Subcutaneous abdominal adipose tissue (tissue), 5 donors: ENCODE results near the gene ATF3.

Experiments
- H3K27ac ChIP-seq: one replicate; pipeline ENCODE4 v1.7.0; 2013; ENCODE audit warnings: low read depth, mild to moderate bottlenecking, inconsistent platforms, low read length, moderate library complexity
- H3K27me3 ChIP-seq, 5 donors: one replicate each; pipeline ENCODE4 v1.7.0; 2013; ENCODE audit warnings: low read length in 5 of 5, inconsistent platforms in 1 of 5; ENCODE audit not compliant: control insufficient read depth in 5 of 5, insufficient read depth in 4 of 5
- H3K36me3 ChIP-seq, 5 donors: one replicate each; pipeline ENCODE4 v1.7.0; 2013; ENCODE audit warnings: low read length in 5 of 5; ENCODE audit not compliant: control insufficient read depth in 5 of 5, insufficient read depth in 5 of 5
- H3K4me1 ChIP-seq, 5 donors: one replicate each; pipeline ENCODE4 v1.7.0; 2013; ENCODE audit warnings: low read length in 5 of 5, mild to moderate bottlenecking in 3 of 5, moderate library complexity in 1 of 5; ENCODE audit not compliant: control insufficient read depth in 5 of 5, insufficient read depth in 5 of 5
- H3K4me3 ChIP-seq, 5 donors: one replicate each; pipeline ENCODE4 v1.7.0; 2013; ENCODE audit warnings: low read length in 5 of 5, low read depth in 1 of 5
- H3K9ac ChIP-seq, 5 donors: one replicate each; pipeline ENCODE4 v1.7.0; 2013; ENCODE audit warnings: low read length in 5 of 5, mild to moderate bottlenecking in 4 of 5, moderate library complexity in 3 of 5
- H3K9me3 ChIP-seq, 5 donors: one replicate each; pipeline ENCODE4 v1.7.0; 2013; ENCODE audit warnings: low read length in 5 of 5; ENCODE audit not compliant: control insufficient read depth in 5 of 5
- donor health status: healthy.
- donor health status: healthy.
- donor health status: healthy.
- donor health status: healthy.
- donor health status: healthy.

ATF3 gene

DNA sequence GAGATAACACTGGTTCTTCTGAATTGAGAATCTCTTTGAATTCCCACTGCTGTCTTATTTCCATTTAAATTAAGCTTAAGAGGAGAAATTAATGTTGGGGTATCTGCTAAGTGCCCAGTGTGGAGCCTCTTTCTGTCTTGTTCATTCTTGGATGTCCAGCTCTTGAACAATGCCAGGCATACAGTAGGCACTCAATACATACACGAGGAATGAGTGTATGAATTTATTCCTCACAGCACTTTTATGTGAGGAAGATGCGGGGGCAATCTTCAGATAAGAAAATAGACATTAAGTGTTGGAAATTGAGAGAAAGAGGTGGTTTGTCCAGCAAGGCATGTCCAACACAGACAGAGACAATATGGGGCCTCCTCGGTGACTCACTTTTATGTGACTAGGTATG, 11.8 kb upstream of the ATF3 start:
- no peaks in the 10 kb centered on the region for H3K36me3 ChIP-seq
- no peak overlapping the region for H3K27ac ChIP-seq
- peaks cover 0 to 8% (median 5%) of the 10 kb centered on the region in 5 donors for H3K27me3 ChIP-seq

DNA sequence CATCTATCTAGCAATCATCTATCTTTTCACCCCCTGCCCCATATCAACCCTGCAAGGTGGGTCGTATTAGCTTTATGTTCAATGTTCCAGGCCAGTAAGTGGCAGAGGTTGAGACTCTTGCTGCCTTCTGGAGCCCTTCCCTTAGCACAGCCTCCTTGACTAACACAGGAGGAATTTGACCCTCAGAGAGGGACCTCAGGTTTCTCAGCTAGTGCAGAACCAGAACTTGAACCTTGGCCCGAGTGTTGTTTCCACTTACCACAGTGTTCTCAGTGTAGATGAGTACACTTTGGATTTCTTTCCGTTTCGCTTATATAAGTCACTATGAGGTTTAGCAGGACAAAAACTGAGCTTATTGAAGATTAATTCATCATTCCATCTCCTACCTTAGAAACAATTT, 11.1 kb upstream of the ATF3 start:
- no peak overlapping the region for H3K4me3 ChIP-seq
- H3K9ac ChIP-seq, result no peak overlapping the region
- peaks cover 0 to 13% (median 9%) of the 10 kb centered on the region in 5 donors for H3K27me3 ChIP-seq
- no peaks in the 10 kb centered on the region for H3K9me3 ChIP-seq
- no peaks in the 10 kb centered on the region for H3K36me3 ChIP-seq
- peaks cover 0 to 5% (median 0%) of the 10 kb centered on the region in 5 donors for H3K4me1 ChIP-seq
- no peak overlapping the region for H3K27ac ChIP-seq

More for the DNA sequence above, 11.8 kb upstream of the ATF3 start:
- Histone ChIP-seq H3K9me3 (no peaks in the 10 kb centered on the region), H3K4me3 (no peak overlapping the region), H3K9ac (no peak overlapping the region), H3K4me1 (peaks cover 0 to 5% (median 0%) of the 10 kb centered on the region in 5 donors)

DNA sequence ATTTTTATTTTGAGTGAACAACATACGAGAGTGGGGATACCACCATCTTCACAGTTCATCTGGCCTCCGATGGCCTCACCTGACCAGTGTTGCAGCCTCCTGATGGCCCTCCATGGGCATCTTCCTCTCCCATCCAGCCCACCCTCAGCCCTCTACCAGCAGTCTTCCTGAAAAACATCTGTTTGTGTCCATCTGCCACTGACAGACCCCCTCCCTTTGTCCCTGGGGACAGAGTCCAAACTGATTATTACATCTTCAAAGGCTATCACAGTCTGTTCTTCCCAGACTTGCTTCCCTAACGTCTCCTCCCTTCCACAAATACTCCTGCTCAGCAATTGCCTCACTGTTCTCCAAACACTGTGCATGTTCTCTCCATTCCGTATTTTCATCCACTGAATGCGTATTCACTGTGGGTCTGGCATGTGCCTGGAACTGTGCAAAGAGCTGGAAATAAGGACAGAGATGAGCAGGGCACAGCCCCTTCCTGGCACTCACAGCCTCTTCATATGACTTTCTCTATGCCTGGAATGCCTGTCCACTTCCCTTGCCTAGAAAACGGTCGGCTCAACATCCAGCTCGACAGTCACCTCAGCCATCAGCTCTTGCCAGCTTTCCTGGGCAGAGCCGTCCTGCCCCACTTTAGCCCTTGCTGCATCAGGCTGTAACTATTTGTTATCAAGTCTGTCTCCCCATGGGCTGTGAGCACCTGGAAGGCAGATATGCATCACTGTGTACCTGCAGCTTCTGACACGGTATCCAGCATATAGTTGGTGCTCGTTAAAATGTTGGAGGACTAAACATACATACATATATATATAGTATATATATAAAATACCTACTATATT, 8.3 kb upstream of the ATF3 start:
- H3K4me1 ChIP-seq, result peaks cover 0 to 5% (median 0%) of the 10 kb centered on the region in 5 donors
- no peaks in the 10 kb centered on the region for H3K36me3 ChIP-seq
- no peak overlapping the region for H3K4me3 ChIP-seq
- no peak overlapping the region for H3K27ac ChIP-seq
- no peaks in the 10 kb centered on the region for H3K9me3 ChIP-seq
- H3K9ac ChIP-seq, result no peak overlapping the region
- peaks cover 6 to 25% (median 21%) of the 10 kb centered on the region in 5 donors for H3K27me3 ChIP-seq

DNA sequence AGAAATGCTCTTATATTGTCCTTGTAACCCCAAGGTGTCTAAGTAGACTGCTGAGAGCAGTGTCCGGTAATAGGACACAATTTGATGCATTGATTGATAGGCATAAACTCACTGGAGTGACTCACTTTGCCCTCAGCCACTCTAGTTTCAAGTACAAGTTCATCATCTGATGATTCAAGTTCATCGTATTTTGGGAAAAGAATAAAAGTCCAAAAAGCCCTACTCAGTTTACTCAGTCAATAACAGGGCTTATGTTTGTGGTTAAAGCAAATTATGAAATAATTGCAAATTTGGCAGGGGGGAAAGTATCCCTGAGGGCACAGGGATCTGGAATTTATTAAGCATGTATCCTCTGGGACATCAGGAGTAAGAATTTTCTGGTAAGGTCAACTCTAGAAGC, 7.6 kb upstream of the ATF3 start:
- Histone ChIP-seq H3K4me1 (peaks cover 0 to 12% (median 5%) of the 10 kb centered on the region in 5 donors), H3K27me3 (peaks cover 8 to 30% (median 24%) of the 10 kb centered on the region in 5 donors), H3K36me3 (no peaks in the 10 kb centered on the region), H3K27ac (no peak overlapping the region), H3K9me3 (no peaks in the 10 kb centered on the region), H3K9ac (no peak overlapping the region), H3K4me3 (no peak overlapping the region)

DNA sequence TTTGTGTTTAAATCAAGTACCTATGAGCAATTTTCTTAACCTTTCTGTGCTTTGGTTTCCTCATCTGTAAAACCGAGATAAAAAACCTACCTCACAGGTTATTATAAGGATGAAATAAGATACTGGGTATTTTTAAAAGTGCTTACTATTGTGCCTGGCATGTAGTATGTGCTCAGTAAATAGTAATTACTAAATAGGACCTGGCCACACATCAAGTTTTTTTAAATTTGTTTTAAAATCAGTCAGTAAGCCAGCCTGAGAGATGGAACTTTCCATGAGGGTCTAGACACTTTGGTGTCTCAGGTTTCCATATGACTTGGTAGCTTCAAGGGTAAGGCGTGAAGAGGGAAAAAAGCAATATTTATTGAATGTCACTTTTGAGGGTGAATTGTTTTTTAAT, 7.0 kb upstream of the ATF3 start:
- H3K9ac ChIP-seq, result no peak overlapping the region
- no peak overlapping the region for H3K27ac ChIP-seq
- peaks cover 0 to 14% (median 10%) of the 10 kb centered on the region in 5 donors for H3K4me1 ChIP-seq
- H3K9me3 ChIP-seq, result no peaks in the 10 kb centered on the region
- no peak overlapping the region for H3K4me3 ChIP-seq
- peaks cover 13 to 35% (median 30%) of the 10 kb centered on the region in 5 donors for H3K27me3 ChIP-seq
- H3K36me3 ChIP-seq, result no peaks in the 10 kb centered on the region

DNA sequence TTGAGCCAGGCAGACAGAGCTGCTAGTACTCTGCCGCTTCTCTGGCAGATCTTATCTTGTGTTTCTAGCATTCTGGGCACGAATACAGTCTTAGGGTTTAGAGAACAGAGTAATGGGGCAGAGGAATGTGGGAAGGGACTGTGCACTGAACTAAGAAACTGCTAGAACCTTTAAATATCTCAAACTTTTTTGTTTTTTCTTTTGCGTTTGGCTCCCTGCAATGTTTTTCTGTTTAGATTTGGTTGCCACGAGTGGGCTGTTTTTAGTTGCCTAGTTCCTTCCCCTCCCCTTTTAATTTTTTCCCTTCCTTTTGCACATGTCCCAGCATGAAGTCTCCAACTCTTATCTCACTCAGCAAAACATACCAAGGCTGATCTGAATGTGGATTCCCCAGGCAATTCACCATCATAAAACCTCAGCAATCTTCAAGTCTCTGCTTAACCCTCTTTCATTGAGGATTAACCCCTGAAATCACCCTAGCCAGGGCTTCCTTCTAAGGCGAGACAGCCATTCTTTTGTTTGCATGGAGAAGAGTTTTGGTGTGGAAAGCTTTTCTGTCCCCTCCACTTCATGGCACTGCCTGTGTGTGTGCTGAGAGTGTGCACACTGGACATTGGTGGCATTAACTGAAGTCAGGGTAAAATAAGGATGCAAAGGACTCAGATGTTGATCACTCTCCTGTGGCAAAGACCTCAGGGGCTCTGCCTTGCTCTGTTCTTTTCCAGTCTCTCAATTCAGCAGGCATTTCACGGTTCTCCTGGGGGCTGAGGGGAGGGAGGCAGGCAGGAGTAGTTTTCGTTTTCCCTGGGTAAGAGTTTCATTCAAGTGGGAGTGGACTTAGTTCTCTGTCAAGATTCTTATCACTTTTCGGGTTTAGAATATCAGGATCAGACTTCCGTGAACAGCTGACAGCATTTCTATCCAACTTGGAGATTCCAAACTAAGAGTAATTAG, 2.8 kb upstream of the ATF3 start:
- no peaks in the 10 kb centered on the region for H3K36me3 ChIP-seq
- H3K4me1 ChIP-seq, result peaks cover 0 to 43% (median 35%) of the 10 kb centered on the region in 5 donors
- H3K9ac ChIP-seq, result no peak overlapping the region
- H3K27me3 ChIP-seq, result peaks cover 16 to 45% (median 30%) of the 10 kb centered on the region in 5 donors
- no peak overlapping the region for H3K27ac ChIP-seq
- H3K4me3 ChIP-seq, result peak overlapping the region in 3 of 5 donors; percentile 50 to 87 (median 73)
- H3K9me3 ChIP-seq, result no peaks in the 10 kb centered on the region

DNA sequence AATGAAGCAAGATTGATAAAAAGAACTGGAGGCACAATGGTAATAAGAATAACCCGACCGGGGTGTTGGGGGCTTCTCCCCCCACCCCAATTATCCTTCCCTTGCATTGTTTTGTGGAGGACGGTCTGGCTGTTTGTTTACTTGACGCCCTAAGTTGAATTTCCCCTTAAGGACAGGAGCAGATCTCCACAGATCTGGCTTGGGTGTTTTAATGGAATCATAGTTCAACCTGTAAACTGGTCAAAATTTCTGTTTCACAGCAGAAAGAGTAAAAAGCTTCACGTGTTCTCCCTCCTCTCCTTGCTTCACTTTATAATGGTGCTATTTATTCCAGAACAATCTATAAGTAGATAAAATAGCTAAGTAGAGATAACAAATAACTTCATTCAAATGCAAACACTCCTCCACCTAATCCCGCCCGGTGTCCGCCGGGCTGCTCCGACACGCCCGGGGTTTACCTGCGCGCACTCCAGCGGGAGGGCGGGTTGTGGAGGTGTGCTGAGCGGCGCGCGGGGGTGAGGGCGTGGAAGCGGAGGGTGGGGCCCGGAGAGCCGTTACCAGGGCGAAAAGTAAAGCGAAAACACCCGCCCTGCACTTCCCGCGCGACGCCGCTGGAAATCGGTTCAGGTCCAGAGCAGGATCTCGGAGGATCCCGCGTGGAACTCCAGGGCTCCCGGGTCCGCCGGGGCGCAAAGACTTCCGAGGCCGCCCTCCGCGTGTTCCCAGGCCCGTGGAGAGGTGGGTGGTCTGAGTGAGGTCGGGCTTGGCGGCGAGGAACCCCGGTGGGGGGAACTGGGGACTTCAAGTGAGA, 2.0 kb upstream of the ATF3 start:
- Histone ChIP-seq H3K9ac (peak overlapping the region in 3 of 5 donors; percentile 12 to 84 (median 77)), H3K4me3 (peak overlapping the region in 4 of 5 donors; percentile 65 to 87 (median 76)), H3K9me3 (no peaks in the 10 kb centered on the region), H3K36me3 (no peaks in the 10 kb centered on the region), H3K27me3 (peaks cover 16 to 45% (median 30%) of the 10 kb centered on the region in 5 donors), H3K27ac (no peak overlapping the region), H3K4me1 (peaks cover 0 to 50% (median 39%) of the 10 kb centered on the region in 5 donors)

DNA sequence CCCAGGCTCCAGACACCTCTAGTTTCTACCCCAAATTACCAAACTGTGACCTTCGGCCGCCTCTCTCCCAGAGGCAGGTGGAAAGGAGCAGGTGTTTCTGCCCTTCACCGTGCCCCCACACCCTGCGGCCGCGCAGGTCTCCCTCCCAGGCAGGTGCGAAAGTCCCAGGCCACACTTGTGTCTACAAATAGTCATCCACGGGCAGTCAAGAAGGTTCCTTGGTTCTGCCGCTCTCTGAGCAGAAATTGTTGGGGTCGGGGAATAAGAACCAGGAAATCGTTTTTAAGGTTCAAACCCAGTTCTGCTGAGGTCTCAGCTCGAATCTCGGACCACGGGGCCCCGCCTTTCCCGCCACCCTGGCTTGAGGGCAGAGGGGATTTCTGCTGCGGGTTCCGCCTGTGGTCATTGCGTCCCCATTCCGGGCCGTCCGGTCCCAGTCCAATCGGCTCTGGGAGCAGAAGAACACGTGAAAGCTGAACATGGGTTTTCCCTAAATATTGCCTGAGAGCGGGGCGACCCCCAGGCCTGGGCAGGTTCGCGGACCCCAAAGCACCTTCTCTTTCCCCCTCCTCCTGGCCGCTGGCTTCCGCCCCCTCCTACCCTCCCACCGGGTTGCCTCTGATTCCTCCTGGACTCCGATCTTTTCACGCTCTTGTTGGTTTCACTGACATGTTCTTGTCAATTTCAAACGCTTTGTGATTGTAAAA, 1.2 kb upstream of the ATF3 start:
- no peaks in the 10 kb centered on the region for H3K9me3 ChIP-seq
- peak overlapping the region in 4 of 5 donors; percentile 69 to 84 (median 76) for H3K9ac ChIP-seq
- peaks cover 0 to 50% (median 39%) of the 10 kb centered on the region in 5 donors for H3K4me1 ChIP-seq
- peak overlapping the region; percentile 45 to 87 (median 73) for H3K4me3 ChIP-seq
- H3K27me3 ChIP-seq, result peaks cover 16 to 41% (median 25%) of the 10 kb centered on the region in 5 donors
- no peaks in the 10 kb centered on the region for H3K36me3 ChIP-seq
- H3K27ac ChIP-seq, result no peak overlapping the region

DNA sequence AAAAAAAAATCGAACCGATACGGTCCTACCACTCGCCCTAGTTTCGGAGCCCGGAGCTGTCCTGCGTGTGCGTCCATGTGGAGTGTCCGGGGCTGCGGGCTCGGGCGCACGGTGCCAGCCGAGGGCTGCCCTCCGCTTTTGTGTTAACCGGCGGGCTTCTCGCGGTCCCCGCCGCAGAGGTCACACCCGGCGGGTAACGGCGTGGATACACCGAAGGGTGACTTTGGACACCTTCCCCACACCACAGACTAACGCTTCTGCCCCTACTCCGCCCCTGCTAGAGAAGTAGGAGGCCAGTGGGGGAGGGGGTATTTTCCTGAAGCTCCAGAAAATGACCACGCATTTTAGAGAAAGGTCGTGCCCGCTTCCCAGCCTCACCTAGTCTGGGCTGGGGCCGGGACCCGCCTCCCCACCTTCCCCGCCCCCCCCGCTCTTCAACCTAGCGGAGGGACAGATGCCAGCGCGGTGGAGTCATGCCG, 609 bp upstream of the ATF3 start:
- Histone ChIP-seq H3K27ac (peak overlapping the region; percentile 48), H3K9ac (peak overlapping the region in 4 of 5 donors; percentile 69 to 84 (median 76)), H3K27me3 (peaks cover 13 to 41% (median 23%) of the 10 kb centered on the region in 5 donors), H3K36me3 (no peaks in the 10 kb centered on the region), H3K4me1 (peaks cover 0 to 50% (median 39%) of the 10 kb centered on the region in 5 donors), H3K9me3 (no peaks in the 10 kb centered on the region), H3K4me3 (peak overlapping the region; percentile 65 to 87 (median 73))
